Lung (tissue), 16 donors: ENCODE results near the gene NDFIP2. TPM values are rescaled to one million over a fixed set of nuclear protein-coding genes. Genes with fewer than 3 reads are reported as not detected.
A peak's percentile ranks its signal among the peaks of the same experiment; 100 is the strongest.

Experiments used
- ATAC-seq: fragments of 200-7000 bp; cut with Tn5 transposase; one replicate; pipeline ENCODE4 v1.9.1; 2020; ENCODE audit warnings: moderate number of reproducible peaks; ENCODE audit not compliant: insufficient read depth, low FRiP score
- DNase-seq, 3 donors: peaks; one replicate each; pipeline ENCODE4 v3.0.0-alpha.2; 2013 to 2017
- H3K27ac ChIP-seq, 2 donors: one replicate each; pipeline ENCODE4 v1.5.1; 2013; ENCODE audit warnings: mild to moderate bottlenecking in 2 of 2, moderate library complexity in 2 of 2, control low read depth in 1 of 2, inconsistent platforms in 1 of 2, low read depth in 1 of 2, low read length in 1 of 2
- H3K27me3 ChIP-seq, 3 donors: one replicate each; pipeline ENCODE4 v1.5.1; 2013; ENCODE audit warnings: low read length in 2 of 3; ENCODE audit not compliant: control insufficient read depth in 3 of 3, insufficient read depth in 3 of 3
- H3K36me3 ChIP-seq, 4 donors: one replicate each; pipeline ENCODE4 v1.5.1; 2013; ENCODE audit warnings: low read length in 4 of 4, mild to moderate bottlenecking in 1 of 4, moderate library complexity in 1 of 4; ENCODE audit not compliant: control insufficient read depth in 4 of 4, insufficient read depth in 4 of 4
- H3K4me1 ChIP-seq, 5 donors: one replicate each; pipeline ENCODE4 v1.5.1; 2013; ENCODE audit warnings: low read length in 5 of 5, mild to moderate bottlenecking in 2 of 5, moderate library complexity in 1 of 5; ENCODE audit not compliant: control insufficient read depth in 5 of 5, insufficient read depth in 5 of 5
- H3K4me3 ChIP-seq: one replicate; pipeline ENCODE4 v1.5.1; 2013; ENCODE audit warnings: mild to moderate bottlenecking, control low read depth, moderate library complexity
- H3K9ac ChIP-seq, 2 donors: one replicate each; pipeline ENCODE4 v1.5.1; 2013; ENCODE audit warnings: low read length in 2 of 2, control low read depth in 1 of 2; ENCODE audit not compliant: insufficient read depth in 1 of 2
- H3K9me3 ChIP-seq, 4 donors: one replicate each; pipeline ENCODE4 v1.5.1; 2013; ENCODE audit warnings: low read length in 3 of 4, mild to moderate bottlenecking in 1 of 4, moderate library complexity in 1 of 4; ENCODE audit not compliant: control insufficient read depth in 4 of 4, insufficient read depth in 3 of 4
- WGBS, 2 donors: extraction: QIAGEN DNeasy Blood & Tissue Kit; methylation state at CpG; one replicate each; pipeline ENCODE4 v1.1.7; 2013; 5-methylcytosine and 5-hydroxymethylcytosine counted together
- long read RNA-seq, 5 donors: transcript quantifications; one replicate each; lab custom pipeline, GENCODE V29; 2026
- polyA plus RNA-seq, 2 donors: library from polyadenylated mRNA; stranded (reverse); fragments of 200-250 nt; gene quantifications; one replicate each; pipeline ENCODE4 v1.2.1, GENCODE V29; 2013
- total RNA-seq, 2 donors: library from RNA; depleted of rRNA in 1 of 2; stranded (reverse); fragments of >200 nt in 1 of 2; gene quantifications; one replicate each; pipeline ENCODE4 v1.2.1, GENCODE V29; 2014 to 2021
- TF ChIP-seq, protein P1 (sequence below): IDR thresholded peaks from 2 replicates; pipeline ENCODE4 v1.5.1; 2012; ENCODE audit warnings: mild to moderate bottlenecking; ENCODE audit errors: control extremely low read depth, extremely low read depth
- donor health status: control.
- donor health status: control.
- donor health status: Bipolar disorder and iron deficiency.
- donor health status: healthy.
- donor health status: DM: yes; HTN: yes; CAD: no.

NDFIP2 gene, protein sequence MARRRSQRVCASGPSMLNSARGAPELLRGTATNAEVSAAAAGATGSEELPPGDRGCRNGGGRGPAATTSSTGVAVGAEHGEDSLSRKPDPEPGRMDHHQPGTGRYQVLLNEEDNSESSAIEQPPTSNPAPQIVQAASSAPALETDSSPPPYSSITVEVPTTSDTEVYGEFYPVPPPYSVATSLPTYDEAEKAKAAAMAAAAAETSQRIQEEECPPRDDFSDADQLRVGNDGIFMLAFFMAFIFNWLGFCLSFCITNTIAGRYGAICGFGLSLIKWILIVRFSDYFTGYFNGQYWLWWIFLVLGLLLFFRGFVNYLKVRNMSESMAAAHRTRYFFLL
- total RNA-seq (10 to 100 TPM; 29.2 to 38.4 TPM), polyA plus RNA-seq (10 to 100 TPM; 14.0 to 17.2 TPM)
- long read RNA-seq, donor 1, full-length matches to known transcripts: 18 of 18 reads
- long read RNA-seq, donor 1, partial matches to known transcripts: 0 of 18 reads
- long read RNA-seq, donor 1, other reads (novel, unspliced or antisense): 0 of 18 reads
- long read RNA-seq, donor 2, full-length matches to known transcripts: 6 of 6 reads
- long read RNA-seq, donor 2, partial matches to known transcripts: 0 of 6 reads
- long read RNA-seq, donor 2, other reads (novel, unspliced or antisense): 0 of 6 reads
- long read RNA-seq, donor 3, full-length matches to known transcripts: 3 of 3 reads
- long read RNA-seq, donor 3, partial matches to known transcripts: 0 of 3 reads
- long read RNA-seq, donor 3, other reads (novel, unspliced or antisense): 0 of 3 reads
- long read RNA-seq, donor 4, full-length matches to known transcripts: 5 of 5 reads
- long read RNA-seq, donor 4, partial matches to known transcripts: 0 of 5 reads
- long read RNA-seq, donor 4, other reads (novel, unspliced or antisense): 0 of 5 reads
- long read RNA-seq, donor 5, full-length matches to known transcripts: 18 of 18 reads
- long read RNA-seq, donor 5, partial matches to known transcripts: 0 of 18 reads
- long read RNA-seq, donor 5, other reads (novel, unspliced or antisense): 0 of 18 reads

- Histone ChIP-seq H3K9ac (peak within 1 kb of the TSS; percentile 79 to 95), H3K27me3 (peaks cover 0 to 4% (median 3%) of the 10 kb centered on the region in 3 donors), H3K4me3 (peak within 1 kb of the TSS; percentile 70), H3K4me1 (peaks cover 0 to 23% (median 5%) of the 10 kb centered on the region in 5 donors), H3K36me3 (no peaks in the 10 kb centered on the region), H3K9me3 (no peaks in the 10 kb centered on the region), H3K27ac (peak within 1 kb of the TSS; percentile 63 to 71)
- TF ChIP-seq, protein P1, sequence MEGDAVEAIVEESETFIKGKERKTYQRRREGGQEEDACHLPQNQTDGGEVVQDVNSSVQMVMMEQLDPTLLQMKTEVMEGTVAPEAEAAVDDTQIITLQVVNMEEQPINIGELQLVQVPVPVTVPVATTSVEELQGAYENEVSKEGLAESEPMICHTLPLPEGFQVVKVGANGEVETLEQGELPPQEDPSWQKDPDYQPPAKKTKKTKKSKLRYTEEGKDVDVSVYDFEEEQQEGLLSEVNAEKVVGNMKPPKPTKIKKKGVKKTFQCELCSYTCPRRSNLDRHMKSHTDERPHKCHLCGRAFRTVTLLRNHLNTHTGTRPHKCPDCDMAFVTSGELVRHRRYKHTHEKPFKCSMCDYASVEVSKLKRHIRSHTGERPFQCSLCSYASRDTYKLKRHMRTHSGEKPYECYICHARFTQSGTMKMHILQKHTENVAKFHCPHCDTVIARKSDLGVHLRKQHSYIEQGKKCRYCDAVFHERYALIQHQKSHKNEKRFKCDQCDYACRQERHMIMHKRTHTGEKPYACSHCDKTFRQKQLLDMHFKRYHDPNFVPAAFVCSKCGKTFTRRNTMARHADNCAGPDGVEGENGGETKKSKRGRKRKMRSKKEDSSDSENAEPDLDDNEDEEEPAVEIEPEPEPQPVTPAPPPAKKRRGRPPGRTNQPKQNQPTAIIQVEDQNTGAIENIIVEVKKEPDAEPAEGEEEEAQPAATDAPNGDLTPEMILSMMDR: no peak
- WGBS, 2 donors: 1% methylated on average over 65 to 74 of the region's 74 CpGs
- peak; percentile 95 for ATAC-seq
- DNase-seq: peak; percentile 86 to 93 (median 90)
Measured at GRCh38 chr13:79480954-79481684, at the start of gene NDFIP2. Gene NDFIP2 (plus strand): TSS chr13:79481155. CDS start chr13:79481204, 49 bp downstream.

GRCh38 chr13:79432086-79432485 lies 48.9 kb upstream of the NDFIP2 start:
- TF ChIP-seq, protein P1: no peak
- no peak overlapping the region for H3K4me3 ChIP-seq
- no peaks in the 10 kb centered on the region for H3K9me3 ChIP-seq
- no peaks in the 10 kb centered on the region for H3K36me3 ChIP-seq
- ATAC-seq: no peak
- no peaks in the 10 kb centered on the region for H3K4me1 ChIP-seq
- DNase-seq: no peak
- WGBS, 2 donors: 94 to 96% methylated on average over 6 of the region's 6 CpGs
- no peak overlapping the region for H3K9ac ChIP-seq
- H3K27me3 ChIP-seq: no peaks in the 10 kb centered on the region
- no peak overlapping the region for H3K27ac ChIP-seq

DNA sequence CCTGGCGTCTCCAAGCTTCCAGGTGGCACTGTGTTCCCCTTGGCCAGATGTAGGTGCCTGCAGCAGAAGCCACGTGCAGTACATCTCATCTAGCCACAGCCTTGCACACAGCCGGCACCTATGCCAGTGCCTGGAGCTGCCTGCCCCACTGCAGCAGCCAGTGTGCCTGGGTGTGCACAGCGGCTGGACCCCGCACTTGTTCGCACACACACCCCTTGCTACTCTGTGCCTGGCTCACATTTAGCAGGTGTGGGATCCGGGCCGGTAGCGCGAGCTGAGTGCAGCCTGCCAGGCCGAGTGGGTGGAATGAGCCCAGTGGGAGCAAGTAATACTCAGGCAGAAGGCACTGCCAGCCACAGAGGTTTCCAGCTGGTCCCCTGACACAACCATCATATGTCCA lies 48.0 kb upstream of the NDFIP2 start:
- Histone ChIP-seq H3K27me3 (no peaks in the 10 kb centered on the region), H3K27ac (no peak overlapping the region), H3K9me3 (no peaks in the 10 kb centered on the region), H3K36me3 (no peaks in the 10 kb centered on the region), H3K4me3 (no peak overlapping the region), H3K4me1 (no peaks in the 10 kb centered on the region), H3K9ac (no peak overlapping the region)
- DNase-seq (no peak), ATAC-seq (no peak)
- 96 to 97% methylated on average over 11 of the region's 11 CpGs for WGBS, 2 donors
- TF ChIP-seq, protein P1: no peak
